Right atrium auricular region (tissue), 2 donors: Measurements from ENCODE around the gene STAP2. TPM values are rescaled to one million over a fixed set of nuclear protein-coding genes. Genes with fewer than 3 reads are reported as not detected.

Experiments
- DNase-seq: peaks from one replicate; pipeline ENCODE4 v3.0.0-alpha.2; 2019; ENCODE audit warnings: low spot score
- H3K27ac ChIP-seq, 2 donors: fragments of 200-600 bp; sonication (generic); 1 replicate in 1 of 2; 2 replicates in 1 of 2; pipeline ENCODE4 v1.5.1; 2016 to 2019
- H3K27me3 ChIP-seq, 2 donors: fragments of 200-600 bp; sonication (generic); one replicate each; pipeline versions ENCODE4 v1.5.1 to v1.6.0; 2017 to 2019
- H3K36me3 ChIP-seq: fragments of 200-600 bp; sonication (generic); one replicate; pipeline ENCODE4 v1.5.1; 2016
- H3K4me1 ChIP-seq, 2 donors: fragments of 200-600 bp; sonication (generic); one replicate each; pipeline versions ENCODE4 v1.5.1 to v1.6.0; 2017 to 2019
- H3K4me3 ChIP-seq, 2 donors: fragments of 200-600 bp; sonication (generic); 1 replicate in 1 of 2; 2 replicates in 1 of 2; pipeline ENCODE4 v1.5.1; 2017 to 2019; ENCODE audit warnings: mild to moderate bottlenecking in 1 of 2, moderate library complexity in 1 of 2
- H3K9me3 ChIP-seq, 2 donors: fragments of 200-600 bp; sonication (generic); one replicate each; pipeline ENCODE4 v1.5.1; 2019
- CTCF ChIP-seq, 2 donors: fragments of 200-600 bp; sonication (generic); IDR thresholded peaks; one replicate each; pipeline ENCODE4 v1.5.1; 2019; ENCODE audit warnings: antibody characterized with exemption in 2 of 2
- total RNA-seq, 2 donors: library from RNA; depleted of rRNA; stranded (reverse); fragments of >200 nt; gene quantifications; one replicate each; pipeline ENCODE4 v1.1.0, GENCODE V29; 2016

Gene STAP2
- total RNA-seq, 2 donors from 2014 or later = 4.8 to 11.8 TPM

- Histone ChIP-seq H3K4me3 (no peak overlapping the region), H3K27ac (no peak overlapping the region), H3K27me3 (no peaks in the 10 kb centered on the region), H3K36me3 (no peaks in the 10 kb centered on the region), H3K9me3 (no peaks in the 10 kb centered on the region), H3K4me1 (peaks cover 0 to 17% of the 10 kb centered on the region in 2 donors)
- DNase-seq = no peak
- TF ChIP-seq CTCF (IDR thresholded peaks at IDR 0.05) = no peak
These were observed 14.9 kb downstream of the STAP2 start for GRCh38 chr19:4323692-4324091.

GRCh38 chr19:4322942-4323665, 15.5 kb downstream of the STAP2 start:
- no peak for DNase-seq
- peaks cover 0 to 14% of the 10 kb centered on the region in 2 donors for H3K4me1 ChIP-seq
- H3K4me3 ChIP-seq = no peak overlapping the region
- H3K27ac ChIP-seq = no peak overlapping the region
- H3K36me3 ChIP-seq = no peaks in the 10 kb centered on the region
- no peaks in the 10 kb centered on the region for H3K27me3 ChIP-seq
- H3K9me3 ChIP-seq = no peaks in the 10 kb centered on the region
- no peak for TF ChIP-seq CTCF (IDR thresholded peaks at IDR 0.05)

- Histone ChIP-seq H3K27ac (no peak overlapping the region), H3K9me3 (no peaks in the 10 kb centered on the region), H3K36me3 (no peaks in the 10 kb centered on the region), H3K4me3 (no peak overlapping the region), H3K27me3 (no peaks in the 10 kb centered on the region), H3K4me1 (no peaks in the 10 kb centered on the region)
- DNase-seq = no peak
- TF ChIP-seq CTCF (IDR thresholded peaks at IDR 0.05) = no peak
These were observed 18.2 kb downstream of the STAP2 start for GRCh38 chr19:4320419-4320818.

- no peaks in the 10 kb centered on the region for H3K36me3 ChIP-seq
- no peak for DNase-seq
- H3K4me3 ChIP-seq = no peak overlapping the region
- H3K27me3 ChIP-seq = no peaks in the 10 kb centered on the region
- H3K9me3 ChIP-seq = no peaks in the 10 kb centered on the region
- TF ChIP-seq CTCF (IDR thresholded peaks at IDR 0.05) = no peak
- no peaks in the 10 kb centered on the region for H3K4me1 ChIP-seq
- no peak overlapping the region for H3K27ac ChIP-seq
These were observed 19.4 kb downstream of the STAP2 start for GRCh38 chr19:4319067-4319718.

GRCh38 chr19:4318460-4318859, 20.2 kb downstream of the STAP2 start:
- no peaks in the 10 kb centered on the region for H3K4me1 ChIP-seq
- no peaks in the 10 kb centered on the region for H3K27me3 ChIP-seq
- H3K9me3 ChIP-seq = no peaks in the 10 kb centered on the region
- H3K27ac ChIP-seq = no peak overlapping the region
- DNase-seq = no peak
- H3K36me3 ChIP-seq = no peaks in the 10 kb centered on the region
- no peak overlapping the region for H3K4me3 ChIP-seq
- no peak for TF ChIP-seq CTCF (IDR thresholded peaks at IDR 0.05)
